Neural progenitor cell (in vitro differentiated cells): ENCODE results near the gene FOXO6. TPM values are rescaled to one million over a fixed set of nuclear protein-coding genes. Genes with fewer than 3 reads are reported as not detected.

Experiments used
- DNase-seq: peaks from one replicate; pipeline ENCODE4 v3.0.0-alpha.2; 2016; ENCODE audit warnings: low spot score
- H2AFZ ChIP-seq: fragments of 200-600 bp; sonication (generic); replicated peaks from 2 replicates; pipeline ENCODE4 v1.6.1; 2016; ENCODE audit warnings: antibody characterized with exemption
- H3F3A ChIP-seq: fragments of 200-600 bp; sonication (generic); 2 replicates; pipeline ENCODE4 v1.6.1; 2016; ENCODE audit warnings: antibody characterized with exemption, low read depth
- H3K27ac ChIP-seq: fragments of 200-600 bp; sonication (generic); 2 replicates; pipeline ENCODE4 v1.5.1; 2016; ENCODE audit warnings: mild to moderate bottlenecking
- H3K27me3 ChIP-seq: fragments of 200-600 bp; sonication (generic); 2 replicates; pipeline ENCODE4 v1.6.1; 2016; ENCODE audit warnings: mild to moderate bottlenecking, moderate library complexity
- H3K36me3 ChIP-seq: fragments of 200-600 bp; sonication (generic); 2 replicates; pipeline ENCODE4 v1.5.1; 2016
- H3K4me1 ChIP-seq: fragments of 200-600 bp; sonication (generic); 2 replicates; pipeline ENCODE4 v1.6.1; 2016; ENCODE audit warnings: mixed run types
- H3K4me2 ChIP-seq: fragments of 200-600 bp; sonication (generic); 2 replicates; pipeline ENCODE4 v1.6.1; 2016
- H3K4me3 ChIP-seq: fragments of 200-600 bp; sonication (generic); 2 replicates; pipeline ENCODE4 v1.5.1; 2016
- H3K79me2 ChIP-seq: fragments of 200-600 bp; sonication (generic); 2 replicates; pipeline ENCODE4 v1.6.1; 2016; ENCODE audit warnings: low read depth
- H3K9ac ChIP-seq: fragments of 200-600 bp; sonication (generic); 2 replicates; pipeline ENCODE4 v1.6.1; 2016
- H3K9me3 ChIP-seq: fragments of 200-600 bp; sonication (generic); 2 replicates; pipeline ENCODE4 v1.5.1; 2016; ENCODE audit warnings: low read depth
- H4K20me1 ChIP-seq: fragments of 200-600 bp; sonication (generic); 2 replicates; pipeline ENCODE4 v1.6.1; 2016; ENCODE audit warnings: low read depth
- H3K27ac Mint-ChIP-seq: 3 replicates; pipeline ENCODE4 v1.8.0; 2021; ENCODE audit warnings: mixed read lengths
- H3K27me3 Mint-ChIP-seq: 2 replicates; pipeline ENCODE4 v1.8.0; 2022; ENCODE audit warnings: low read depth, mild to moderate bottlenecking, inconsistent platforms, moderate library complexity, mixed read lengths; ENCODE audit not compliant: insufficient read depth
- H3K36me3 Mint-ChIP-seq: 3 replicates; pipeline ENCODE4 v1.8.0; 2021; ENCODE audit warnings: mixed read lengths
- H3K4me1 Mint-ChIP-seq: 3 replicates; pipeline ENCODE4 v1.8.0; 2021; ENCODE audit warnings: mixed read lengths
- H3K4me3 Mint-ChIP-seq: 3 replicates; pipeline ENCODE4 v1.8.0; 2021; ENCODE audit warnings: mild to moderate bottlenecking, moderate library complexity, mixed read lengths
- H3K9me3 Mint-ChIP-seq: 3 replicates; pipeline ENCODE4 v1.8.0; 2020; ENCODE audit warnings: mixed read lengths
- CTCF ChIP-seq: fragments of 200-600 bp; sonication (generic); IDR thresholded peaks from 2 replicates; pipeline ENCODE4 v1.5.1; 2017; ENCODE audit warnings: antibody characterized with exemption, mild to moderate bottlenecking
- EZH2 ChIP-seq: fragments of 200-600 bp; sonication (generic); IDR thresholded peaks from 2 replicates; pipeline ENCODE4 v1.6.1; 2017; ENCODE audit warnings: antibody characterized with exemption, mild to moderate bottlenecking, moderate library complexity
- EZH2phosphoT487 ChIP-seq: fragments of 200-600 bp; sonication (generic); IDR thresholded peaks from 2 replicates; pipeline ENCODE4 v1.6.1; 2017; ENCODE audit warnings: antibody characterized with exemption
- total RNA-seq: library from RNA; depleted of rRNA; stranded (reverse); fragments of >200 nt; gene quantifications from 2 replicates; pipeline ENCODE4 v1.2.3, GENCODE V29; 2015; ENCODE audit warnings: low replicate concordance

Gene FOXO6
- total RNA-seq, 1 donor from 2014 or later: not detected

- peaks cover 3% of the 10 kb centered on the region for H3K4me1 ChIP-seq
- no peaks in the 10 kb centered on the region for H3K9me3 Mint-ChIP-seq
- H3K4me1 Mint-ChIP-seq: peaks cover 6% of the 10 kb centered on the region
- H3K36me3 ChIP-seq: no peaks in the 10 kb centered on the region
- no peak overlapping the region for H3K27ac ChIP-seq
- no peak overlapping the region for H2AFZ ChIP-seq
- H3K4me3 Mint-ChIP-seq: no peak overlapping the region
- DNase-seq: peak; percentile 80
- no peak overlapping the region for H3K4me2 ChIP-seq
- no peaks in the 10 kb centered on the region for H4K20me1 ChIP-seq
- no peak overlapping the region for H3K4me3 ChIP-seq
- H3K9ac ChIP-seq: no peak overlapping the region
- H3K9me3 ChIP-seq: no peaks in the 10 kb centered on the region
- H3K27me3 ChIP-seq: no peaks in the 10 kb centered on the region
- no peak overlapping the region for H3K27ac Mint-ChIP-seq
- peaks cover 3% of the 10 kb centered on the region for H3K27me3 Mint-ChIP-seq
- TF ChIP-seq CTCF: peak; percentile 76
- TF ChIP-seq EZH2: no peak
- no peak for TF ChIP-seq EZH2phosphoT487
- no peaks in the 10 kb centered on the region for H3K79me2 ChIP-seq
- H3K36me3 Mint-ChIP-seq: peaks cover 1% of the 10 kb centered on the region
- H3F3A ChIP-seq: no peaks in the 10 kb centered on the region
These were observed 38.4 kb upstream of the FOXO6 start for GRCh38 chr1:41322835-41323234.

GRCh38 chr1:41323243-41323642 lies 38.0 kb upstream of the FOXO6 start:
- no peak overlapping the region for H3K4me2 ChIP-seq
- no peak overlapping the region for H3K9ac ChIP-seq
- no peaks in the 10 kb centered on the region for H3K79me2 ChIP-seq
- Mint-ChIP-seq H3K4me1 (peaks cover 6% of the 10 kb centered on the region), H3K27ac (no peak overlapping the region), H3K36me3 (peaks cover 1% of the 10 kb centered on the region), H3K4me3 (no peak overlapping the region), H3K9me3 (no peaks in the 10 kb centered on the region), H3K27me3 (peaks cover 3% of the 10 kb centered on the region)
- no peaks in the 10 kb centered on the region for H4K20me1 ChIP-seq
- no peak overlapping the region for H2AFZ ChIP-seq
- no peaks in the 10 kb centered on the region for H3K36me3 ChIP-seq
- no peaks in the 10 kb centered on the region for H3K9me3 ChIP-seq
- no peak for TF ChIP-seq EZH2
- TF ChIP-seq CTCF: no peak
- no peak for DNase-seq
- H3K27ac ChIP-seq: no peak overlapping the region
- peaks cover 3% of the 10 kb centered on the region for H3F3A ChIP-seq
- peaks cover 3% of the 10 kb centered on the region for H3K4me1 ChIP-seq
- H3K4me3 ChIP-seq: no peak overlapping the region
- H3K27me3 ChIP-seq: no peaks in the 10 kb centered on the region

GRCh38 chr1:41325801-41326200 lies 35.4 kb upstream of the FOXO6 start:
- no peaks in the 10 kb centered on the region for H3K36me3 Mint-ChIP-seq
- H3K4me1 Mint-ChIP-seq: peaks cover 11% of the 10 kb centered on the region
- no peaks in the 10 kb centered on the region for H3K9me3 Mint-ChIP-seq
- no peak overlapping the region for H3K27ac Mint-ChIP-seq
- no peak for DNase-seq
- H3K36me3 ChIP-seq: no peaks in the 10 kb centered on the region
- no peaks in the 10 kb centered on the region for H3K9me3 ChIP-seq
- H3K4me2 ChIP-seq: no peak overlapping the region
- H3K4me1 ChIP-seq: peaks cover 12% of the 10 kb centered on the region
- H3K27me3 ChIP-seq: no peaks in the 10 kb centered on the region
- H3K27ac ChIP-seq: no peak overlapping the region
- peaks cover 13% of the 10 kb centered on the region for H3F3A ChIP-seq
- H2AFZ ChIP-seq: no peak overlapping the region
- H3K79me2 ChIP-seq: no peaks in the 10 kb centered on the region
- TF ChIP-seq EZH2: no peak
- TF ChIP-seq CTCF: no peak
- no peak for TF ChIP-seq EZH2phosphoT487
- peaks cover 2% of the 10 kb centered on the region for H3K27me3 Mint-ChIP-seq
- no peak overlapping the region for H3K9ac ChIP-seq
- H3K4me3 Mint-ChIP-seq: no peak overlapping the region
- H3K4me3 ChIP-seq: no peak overlapping the region
- H4K20me1 ChIP-seq: no peaks in the 10 kb centered on the region
